Measurements from ENCODE around the gene SERINC5.
"Not testable (repeated sequence)": the region's sequence is repeated elsewhere in the genome, so short reads cannot be mapped to it uniquely, and the experiment has no call there.

The SERINC5 gene

DNA sequence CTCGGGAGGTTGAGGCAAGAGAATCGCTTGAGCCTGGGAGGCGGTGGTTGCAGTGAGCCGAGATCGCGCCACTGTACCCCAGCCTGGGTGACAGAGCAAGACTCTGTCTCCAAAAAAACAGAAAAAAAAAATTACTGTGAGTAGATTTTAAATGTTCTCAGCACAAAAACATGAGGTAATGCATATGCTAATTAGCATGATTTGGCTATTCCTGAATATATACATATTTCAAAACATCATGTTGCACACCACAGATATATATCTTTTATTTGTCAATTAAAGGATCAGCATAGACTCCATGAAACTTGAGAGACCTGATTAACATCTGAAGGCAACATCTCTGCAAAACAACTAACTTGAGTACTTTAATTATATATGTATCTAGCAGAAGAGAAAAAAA is 117.4 kb downstream of the SERINC5 start:
- no peak for DNase-seq (ENCODE audit: low spot score)

DNA sequence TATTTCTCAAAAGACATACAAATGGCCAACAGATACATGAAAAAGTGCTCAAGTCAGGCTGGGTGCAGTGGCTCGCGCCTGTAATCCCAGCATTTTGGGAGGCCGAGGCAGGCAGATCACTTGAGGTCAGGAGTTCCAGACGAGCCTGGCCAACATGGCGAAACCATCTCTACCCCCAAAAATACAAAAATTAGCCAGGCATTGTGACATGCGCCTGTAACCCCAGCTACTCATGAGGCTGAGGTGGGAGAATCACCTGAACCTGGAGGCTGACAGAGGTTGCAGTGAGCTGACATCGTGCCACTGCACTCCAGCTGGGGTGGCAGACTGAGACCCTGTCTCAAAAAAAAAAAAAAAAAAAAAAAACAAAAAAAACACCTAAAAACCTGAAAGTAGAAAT is 119.0 kb downstream of the SERINC5 start:
- not testable (repeated sequence) for DNase-seq (ENCODE audit: low spot score)

DNA sequence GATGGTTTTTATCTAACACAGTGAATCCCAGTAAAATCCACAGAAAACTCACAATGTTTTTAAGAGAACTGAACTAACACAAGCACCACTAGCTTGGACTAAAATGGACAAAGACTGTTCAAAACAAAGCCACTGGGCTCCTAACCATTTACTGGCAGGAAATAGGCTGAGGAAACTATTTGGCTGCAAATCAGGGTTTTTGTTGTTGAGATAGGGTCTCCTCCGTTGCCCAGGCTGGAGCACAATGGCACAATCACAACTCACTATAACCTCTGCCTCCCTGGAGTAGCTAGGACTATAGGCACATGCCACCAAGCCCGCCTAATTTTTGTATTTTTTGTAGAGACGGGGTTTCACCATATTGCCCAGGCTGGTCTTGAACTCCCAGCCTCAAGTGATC is 121.0 kb downstream of the SERINC5 start:
- no peak for DNase-seq (ENCODE audit: low spot score)

DNA sequence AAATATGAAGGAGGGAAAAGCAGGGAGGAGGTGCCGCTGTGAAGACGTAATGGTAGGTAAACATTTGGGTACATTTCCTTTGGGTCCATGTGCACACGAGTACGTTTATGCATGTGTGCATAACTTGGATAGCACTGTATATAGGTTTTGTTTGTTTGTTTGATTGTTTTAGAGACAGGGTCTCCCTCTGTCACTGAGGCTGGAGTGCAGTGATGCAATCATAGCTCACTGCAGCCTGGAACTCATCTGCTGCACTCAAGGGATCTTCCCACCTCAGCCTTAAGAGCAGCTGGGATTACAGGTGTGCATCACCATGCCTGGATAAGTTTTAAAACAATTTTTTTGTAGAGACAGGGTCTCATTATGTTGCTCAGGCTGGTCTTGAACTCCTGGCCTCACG is 126.7 kb downstream of the SERINC5 start:
- no peak for DNase-seq (ENCODE audit: low spot score)

DNA sequence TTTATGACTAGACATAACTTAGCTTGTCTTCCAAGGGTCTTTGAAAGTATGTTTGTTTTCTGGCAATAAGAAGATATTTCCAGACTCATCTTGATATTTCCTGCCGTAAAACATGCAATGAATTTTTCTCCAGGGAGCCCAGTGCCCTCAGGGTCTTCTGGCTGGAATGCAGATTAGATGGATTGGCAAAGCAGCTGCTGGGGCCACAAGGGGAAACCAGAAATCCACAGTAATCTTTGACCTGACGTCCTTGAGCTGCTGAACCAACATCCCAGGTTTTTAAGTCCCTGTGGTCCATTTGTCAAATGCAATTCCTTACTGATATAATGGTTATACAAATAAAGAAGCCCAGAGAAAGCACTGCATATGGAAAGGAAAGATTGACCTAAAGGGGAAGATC is 127.7 kb downstream of the SERINC5 start:
- DNase-seq (ENCODE audit: low spot score) = no peak

DNA sequence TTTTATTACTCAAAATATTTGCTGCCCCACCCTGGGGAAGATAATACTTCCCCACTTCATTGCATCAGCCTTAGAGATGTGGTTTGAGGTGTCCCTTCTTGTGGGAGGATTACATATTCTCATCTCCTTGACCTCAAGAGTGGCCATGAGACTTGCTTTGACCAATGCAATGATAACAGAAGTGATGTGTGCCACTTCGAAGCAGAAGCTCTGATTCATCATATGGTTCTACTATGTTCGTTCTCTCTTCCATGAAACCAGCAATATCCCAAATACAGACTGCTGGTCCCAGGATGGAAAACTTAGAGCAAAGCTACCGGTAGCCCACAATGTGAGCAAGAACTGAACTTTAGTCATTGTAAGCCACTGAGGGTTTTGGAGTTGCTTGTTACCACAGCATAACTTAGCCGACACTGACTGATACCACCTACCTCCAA is 128.7 kb downstream of the SERINC5 start:
- no peak for DNase-seq (ENCODE audit: low spot score)

DNA sequence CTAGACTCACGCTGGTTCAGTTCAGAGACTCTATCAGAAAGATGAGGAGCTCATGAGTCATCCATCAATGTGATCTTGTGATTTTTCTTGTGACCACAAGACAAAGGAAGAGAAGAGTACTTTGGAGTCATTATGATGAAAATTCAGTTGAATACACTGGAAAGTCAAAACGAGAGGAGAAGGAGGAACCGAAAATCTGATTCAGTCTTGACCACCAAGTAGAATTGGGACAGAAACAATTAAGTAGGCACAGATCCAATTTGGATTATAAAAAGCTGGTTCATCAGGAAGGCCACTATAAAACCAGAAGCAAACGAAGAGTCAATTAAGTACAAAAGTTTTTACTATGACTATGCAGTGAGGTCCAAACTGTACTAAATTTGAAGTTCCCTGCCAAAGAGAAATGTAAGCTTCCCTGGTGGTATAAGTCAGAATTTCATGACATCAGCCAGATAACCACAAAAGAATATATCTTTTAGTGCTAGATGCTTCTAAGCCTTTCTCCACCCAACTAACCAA is 129.8 kb downstream of the SERINC5 start:
- DNase-seq (ENCODE audit: low spot score) = no peak

DNA sequence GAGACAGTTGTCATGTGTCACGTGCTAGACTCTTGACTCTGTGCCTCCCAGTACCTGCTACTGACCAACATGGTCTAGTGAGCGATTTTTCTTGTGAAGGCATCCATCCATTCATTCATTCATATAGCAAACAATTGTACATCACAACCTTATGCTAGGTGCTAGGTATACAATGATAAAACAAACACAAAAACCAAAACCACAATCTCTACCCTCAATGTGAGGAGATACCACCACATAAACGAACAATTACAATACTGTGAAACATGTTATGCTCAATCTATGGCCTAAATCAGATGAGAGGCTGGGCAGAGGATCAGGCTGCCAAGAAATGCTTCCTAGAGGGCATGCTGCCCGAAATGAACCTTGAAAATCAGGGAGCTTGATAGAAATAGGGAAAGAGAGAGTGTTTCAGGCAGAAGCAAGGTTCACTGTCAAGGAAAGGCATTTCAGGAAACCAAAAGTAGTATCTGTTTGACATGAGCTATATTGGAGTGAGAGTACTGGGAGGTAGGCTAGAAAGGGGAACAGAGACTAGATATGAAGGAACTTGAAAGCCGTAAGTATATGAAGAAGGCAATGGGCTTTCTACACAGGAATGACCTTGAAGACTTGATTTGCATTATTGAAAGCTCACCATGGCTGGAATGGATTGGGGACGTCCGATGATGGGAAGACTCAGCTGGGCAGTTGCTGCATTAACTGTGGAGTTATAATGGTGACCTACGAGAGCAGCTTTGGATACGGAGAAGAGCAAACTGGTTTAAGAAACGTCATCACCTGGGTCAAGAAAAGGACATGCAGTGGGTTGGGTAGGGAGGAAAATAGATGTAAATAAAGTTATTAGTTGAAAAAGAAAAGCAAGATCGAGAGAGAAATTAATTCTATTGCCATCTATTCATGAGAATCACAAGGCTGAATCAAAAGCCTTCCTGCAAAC is 130.6 kb downstream of the SERINC5 start:
- DNase-seq (ENCODE audit: low spot score) = no peak

DNA sequence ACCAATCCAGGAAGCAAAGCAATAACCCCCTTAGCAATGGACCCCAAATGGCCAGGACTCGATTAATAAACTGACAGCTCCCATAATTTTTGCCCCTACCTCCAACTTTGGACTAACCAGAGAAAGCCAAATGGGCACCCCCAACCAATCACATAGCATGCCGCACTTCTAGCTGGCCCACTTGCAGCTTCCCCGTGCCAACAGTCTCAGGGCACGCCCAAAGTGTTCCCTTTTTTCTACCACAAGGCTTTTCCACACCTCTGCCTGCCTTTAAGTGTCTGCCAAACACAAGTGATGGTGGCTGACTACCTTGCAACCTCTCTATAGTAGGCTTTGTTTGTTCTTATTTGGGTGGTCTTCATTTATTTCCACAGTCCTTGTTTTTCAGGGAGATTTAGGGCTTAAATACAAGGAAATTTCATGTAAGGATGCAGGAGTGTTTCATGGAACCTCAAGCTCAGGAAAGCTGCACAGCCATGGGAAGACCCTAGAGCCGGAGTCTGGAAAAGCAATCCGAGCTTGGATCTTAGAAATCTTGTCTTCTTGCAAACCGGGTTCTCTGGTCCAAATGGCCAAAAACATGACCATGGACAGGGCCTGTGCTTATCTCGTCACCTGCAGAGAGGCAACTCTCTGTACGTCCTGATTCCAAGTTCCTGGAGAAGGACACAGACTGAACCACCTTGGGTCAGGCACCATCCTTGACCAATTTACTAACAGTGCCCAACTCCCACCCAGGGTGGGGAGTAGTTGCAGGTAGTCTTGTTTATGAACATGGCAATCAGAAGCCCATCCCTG is 131.5 kb downstream of the SERINC5 start:
- no peak for DNase-seq (ENCODE audit: low spot score)

DNA sequence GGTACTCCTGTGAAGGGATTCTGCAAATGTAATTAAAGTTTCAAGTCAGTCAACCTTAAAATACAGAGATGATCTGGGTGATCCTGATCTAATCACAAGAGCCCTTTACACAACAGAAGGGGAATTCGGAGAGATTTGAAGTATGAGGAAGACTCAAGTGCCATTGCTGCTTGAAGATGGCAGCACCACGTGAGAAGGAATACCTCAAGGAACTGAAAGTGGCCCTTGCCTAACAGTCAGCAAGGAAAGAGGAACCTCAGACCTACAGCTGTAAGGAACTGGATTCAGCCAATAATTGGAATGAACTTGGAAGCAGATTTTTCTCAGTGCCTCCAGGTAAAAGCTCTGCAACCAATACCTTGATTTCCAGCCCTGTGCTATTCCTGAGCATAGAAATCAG is 133.3 kb downstream of the SERINC5 start:
- no peak for DNase-seq (ENCODE audit: low spot score)

DNA sequence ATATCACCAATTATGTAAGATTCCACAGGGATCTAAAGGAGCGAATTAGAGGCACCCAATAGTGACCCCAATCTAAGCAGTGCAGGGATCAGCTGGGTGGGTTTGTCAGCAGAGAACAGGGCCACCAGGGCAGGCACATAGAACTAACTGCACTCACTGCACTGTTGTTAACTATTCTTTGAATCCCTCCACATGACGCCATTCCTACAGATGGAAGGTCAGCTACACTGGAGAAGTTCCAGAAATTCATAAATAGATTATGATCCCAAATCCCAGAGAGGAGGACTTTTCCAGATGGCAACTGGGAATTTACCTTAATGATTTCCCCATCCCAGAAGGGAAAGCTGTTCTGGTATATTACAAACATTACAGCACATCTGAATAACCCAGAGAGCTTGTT is 136.5 kb downstream of the SERINC5 start:
- DNase-seq (ENCODE audit: low spot score) = no peak

DNA sequence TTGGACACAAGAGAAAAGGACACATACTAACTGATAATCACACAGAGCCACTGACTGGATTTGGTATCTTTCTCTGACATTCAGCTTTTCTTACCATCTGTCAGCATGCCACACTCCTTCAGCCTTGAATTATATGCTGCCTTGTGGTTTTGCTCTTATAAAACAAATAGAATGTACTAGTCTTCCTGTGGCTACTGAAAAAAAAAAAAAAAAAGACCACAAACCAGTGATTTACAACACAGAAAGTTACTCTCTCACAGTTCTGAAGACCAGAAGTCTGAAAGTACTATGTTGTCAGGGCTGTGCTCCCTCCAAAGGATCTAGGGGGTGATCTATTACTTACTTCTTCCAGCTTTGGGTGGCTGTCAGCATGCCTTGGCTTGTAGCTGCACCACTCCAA is 138.4 kb downstream of the SERINC5 start:
- DNase-seq (ENCODE audit: low spot score) = no peak

DNA sequence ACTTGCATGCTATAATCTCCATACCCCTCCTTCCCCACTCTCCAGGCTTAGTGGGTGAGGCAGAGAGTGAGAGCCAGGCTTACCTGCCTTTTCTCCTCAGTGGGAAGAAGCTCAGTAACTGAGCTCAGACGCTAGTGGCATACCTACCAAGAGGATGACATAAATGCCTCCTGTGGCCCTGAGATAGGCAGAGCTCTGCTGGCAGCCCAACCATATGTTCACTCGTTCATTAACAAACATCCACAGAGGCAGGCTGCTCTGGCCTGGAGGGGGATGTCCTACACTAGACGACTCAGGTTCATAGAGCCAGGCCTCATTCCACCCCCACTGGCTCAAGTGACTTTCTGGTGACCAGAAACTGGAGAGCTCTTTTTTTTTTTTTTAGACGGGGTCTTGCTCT is 139.4 kb downstream of the SERINC5 start:
- no peak for DNase-seq (ENCODE audit: low spot score)

DNA sequence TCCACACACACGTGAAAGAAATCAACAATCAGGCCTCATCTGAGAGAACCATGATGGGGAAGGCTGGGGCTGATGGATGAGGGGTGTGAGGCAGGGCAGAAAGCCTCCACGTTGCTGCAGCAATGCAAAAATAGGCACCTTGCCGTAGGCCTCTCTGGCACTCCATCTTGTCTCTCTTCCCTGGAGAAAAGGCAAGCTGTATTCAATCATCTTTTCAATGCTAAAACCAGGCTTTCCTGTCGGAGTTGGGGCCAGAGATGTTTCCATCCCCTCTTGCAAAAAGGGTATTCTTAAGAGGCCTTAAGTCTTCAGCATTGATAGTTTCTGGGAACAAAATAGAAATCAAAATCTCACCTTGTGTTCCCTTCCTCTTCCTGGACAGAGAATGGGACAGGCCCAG is 139.8 kb downstream of the SERINC5 start:
- no peak for DNase-seq (ENCODE audit: low spot score)

DNA sequence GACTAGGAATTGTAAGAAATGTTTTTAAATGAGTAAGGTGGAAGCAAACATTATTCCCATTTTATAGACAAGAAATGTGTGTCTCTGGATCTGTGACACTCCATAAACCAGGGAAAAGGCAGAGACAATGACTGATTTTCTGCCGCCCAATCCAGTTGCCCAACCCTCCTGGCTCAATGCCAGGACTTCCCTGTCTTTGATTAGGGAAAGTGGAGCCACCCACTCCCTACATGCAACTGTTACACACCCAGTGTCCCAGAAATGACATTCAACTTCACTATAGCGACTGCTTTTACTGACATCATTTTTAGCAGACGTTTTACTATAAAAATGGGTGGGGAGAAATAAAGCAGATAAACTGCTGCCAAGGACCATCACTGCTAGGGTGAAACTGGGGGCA is 141.0 kb downstream of the SERINC5 start:
- DNase-seq (ENCODE audit: low spot score) = no peak

DNA sequence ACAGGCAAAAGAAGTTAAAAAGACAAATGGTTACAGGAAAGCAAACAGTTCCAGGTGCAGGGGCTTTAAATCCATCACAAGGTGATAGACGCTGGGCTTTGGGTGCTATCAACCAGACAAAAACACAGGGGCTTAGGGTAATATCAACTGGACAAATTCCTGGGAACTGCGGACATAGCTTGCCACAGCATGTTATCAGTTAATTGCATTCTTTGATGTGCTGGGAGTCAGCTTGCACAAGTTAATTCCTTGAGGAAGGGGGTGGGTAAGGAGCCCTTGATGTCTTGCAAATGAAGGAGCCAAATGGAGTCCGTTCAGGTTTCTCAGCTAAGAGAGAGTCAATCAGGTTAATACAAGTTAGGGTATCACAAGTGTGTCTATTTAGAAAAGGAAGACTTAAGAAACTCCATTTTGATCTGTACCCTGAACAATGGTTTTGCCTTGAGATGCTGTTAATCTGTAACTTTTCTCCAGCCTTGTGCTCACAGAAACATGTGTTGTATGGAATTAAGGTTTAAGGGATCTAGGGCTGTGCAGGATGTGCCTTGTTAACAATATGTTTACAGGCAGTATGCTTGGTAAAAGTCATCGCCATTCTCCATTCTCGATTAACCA is 144.4 kb downstream of the SERINC5 start:
- DNase-seq (ENCODE audit: low spot score) = not testable (repeated sequence)

DNA sequence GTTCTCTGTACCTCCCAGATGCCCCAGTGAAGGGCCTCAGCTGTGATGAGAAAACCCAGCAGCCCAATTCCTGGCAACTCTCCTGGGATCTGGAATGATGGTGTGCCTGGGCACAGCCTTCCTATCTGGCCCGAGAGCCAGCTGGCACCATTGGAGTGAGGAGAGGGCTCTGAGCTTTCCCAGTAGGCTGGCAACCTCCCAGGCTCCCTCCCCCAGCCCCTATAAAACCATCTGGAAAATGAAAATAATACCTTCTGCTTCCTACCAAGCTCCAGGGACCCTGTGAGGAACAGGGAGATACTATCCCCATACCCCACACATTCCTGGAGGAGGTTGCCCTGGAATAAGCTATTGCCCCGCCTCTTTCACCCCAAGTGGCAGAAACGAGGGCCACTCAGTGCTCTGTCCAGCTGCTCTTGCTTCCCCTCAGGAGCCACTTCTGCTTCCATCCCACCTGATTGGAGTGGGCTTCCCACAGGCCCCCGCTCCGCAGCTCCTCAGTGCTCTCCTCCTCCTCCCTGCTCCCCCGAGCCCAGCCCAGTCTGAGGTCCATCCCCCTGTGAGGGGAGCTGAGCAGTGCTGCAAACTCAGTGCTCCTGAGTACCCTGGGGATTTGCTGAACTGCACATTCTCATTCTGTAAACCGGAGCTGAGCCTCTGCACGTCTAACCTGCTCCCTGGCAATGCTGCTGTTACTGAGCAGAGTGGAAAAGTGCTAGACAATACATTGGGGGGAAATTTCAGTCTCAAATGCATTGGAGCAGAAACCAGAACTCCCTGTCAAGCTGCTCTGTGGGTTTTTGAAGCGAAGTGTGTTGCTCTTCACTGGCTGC is 146.0 kb downstream of the SERINC5 start:
- DNase-seq (ENCODE audit: low spot score) = no peak

DNA sequence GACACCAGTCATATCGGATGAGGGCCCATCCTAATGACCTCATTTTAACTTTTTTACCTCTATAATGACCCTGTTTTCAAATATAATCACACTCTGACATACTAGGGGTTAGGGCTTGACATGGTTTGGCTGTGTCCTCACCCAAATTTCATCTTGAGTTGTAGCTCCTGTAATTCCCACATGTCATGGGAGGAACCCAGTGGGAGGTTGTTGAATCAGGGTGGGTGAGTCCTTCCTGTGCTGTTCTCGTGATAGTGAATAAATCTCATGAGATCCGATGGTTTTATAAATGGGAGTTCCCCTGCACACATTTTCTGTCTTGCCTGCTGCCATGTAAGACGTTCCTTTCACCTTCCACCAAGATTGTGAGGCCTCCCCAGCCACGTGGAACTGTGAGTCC is 148.9 kb downstream of the SERINC5 start:
- no peak for DNase-seq (ENCODE audit: low spot score)

DNA sequence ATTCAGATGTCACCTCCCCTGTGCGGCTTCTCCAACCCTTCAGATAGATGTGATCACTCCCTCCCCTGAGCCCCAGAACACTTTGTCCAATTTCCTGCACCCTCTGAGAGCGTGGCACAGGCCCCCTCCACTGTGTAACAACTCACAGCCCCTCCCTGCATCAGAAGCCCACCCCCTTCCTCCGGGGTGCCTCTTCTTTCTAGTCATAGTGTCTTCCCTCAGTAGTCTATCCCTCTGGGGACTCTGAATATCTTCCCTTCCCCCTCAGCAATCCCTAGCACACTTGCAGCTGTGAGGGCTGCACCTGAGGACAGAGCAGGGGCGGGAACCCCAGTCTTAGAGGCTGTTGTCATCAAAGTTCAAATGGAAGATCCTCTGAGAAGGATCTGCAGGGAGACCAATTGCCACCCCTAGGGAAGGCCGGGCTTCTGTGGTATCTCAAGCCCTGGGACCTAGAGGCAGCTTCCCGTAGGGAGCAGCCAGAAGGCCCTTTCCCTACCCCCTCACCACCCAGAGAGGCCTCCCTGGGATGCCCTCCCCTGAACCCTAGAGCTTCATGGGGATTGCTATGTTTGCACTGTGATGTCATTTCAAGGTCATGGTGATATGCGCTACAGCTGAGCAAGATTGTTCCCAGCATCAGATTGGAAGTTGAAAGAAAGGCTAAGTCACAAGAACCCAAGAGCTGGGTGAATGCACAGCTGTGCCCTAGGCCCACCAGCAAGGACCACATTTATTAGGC is 150.0 kb downstream of the SERINC5 start:
- DNase-seq (ENCODE audit: low spot score) = no peak

DNA sequence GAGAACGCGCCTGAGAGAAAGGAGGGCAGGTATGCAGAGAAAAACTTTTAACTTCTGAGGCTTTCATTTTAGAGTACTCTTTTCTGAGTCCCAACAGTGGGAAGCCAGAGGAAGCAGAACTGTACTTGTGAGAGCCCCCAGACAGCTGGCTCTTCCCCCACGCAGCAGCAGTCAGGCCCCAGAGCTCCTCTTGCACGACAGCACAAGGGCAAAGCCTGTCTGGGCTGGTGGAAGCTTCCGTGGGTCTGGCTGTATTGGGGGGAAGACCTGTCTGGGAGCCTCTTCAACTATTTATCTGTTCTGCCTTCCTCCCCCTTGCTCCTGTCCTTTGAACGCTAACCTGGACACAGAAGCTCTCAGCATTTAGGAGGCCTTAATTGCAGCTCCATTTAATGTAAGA is 152.5 kb downstream of the SERINC5 start:
- DNase-seq (ENCODE audit: low spot score) = no peak

DNA sequence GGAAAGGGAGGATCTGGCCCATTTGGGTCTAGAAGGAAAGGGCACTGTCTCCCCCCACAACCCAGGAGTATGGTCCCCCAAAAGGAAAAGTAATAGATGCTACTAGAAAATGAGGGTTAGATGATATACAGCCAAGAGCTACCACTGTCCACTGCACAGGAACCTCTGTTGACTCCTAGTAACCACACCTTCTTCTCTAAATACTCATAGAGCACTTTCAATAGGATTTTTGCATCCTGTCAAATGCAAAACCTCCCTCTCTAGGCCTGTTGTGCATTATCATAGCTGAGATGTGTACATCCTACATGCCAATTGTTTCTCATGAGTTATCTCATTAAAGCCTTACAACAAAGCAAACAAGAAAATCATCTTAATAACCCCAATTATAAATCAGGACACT is 153.9 kb downstream of the SERINC5 start:
- no peak for DNase-seq (ENCODE audit: low spot score)

Data from hematopoietic multipotent progenitor cell treated with erythropoietin and hydrocortisone succinate and interleukin-3 and kit ligand, for 17 days (in vitro differentiated cells).